ENCODE results near the gene S100PBP. TPM values are rescaled to one million over a fixed set of nuclear protein-coding genes. Genes with fewer than 3 reads are reported as not detected.

The S100PBP gene
- 59.8 TPM for total RNA-seq

GRCh38 chr1:32817159-32817814 lies at the start of gene S100PBP, which contains the start of gene YARS1:
Gene S100PBP, plus strand, starts transcription at chr1:32817653. Its CDS starts 8,447 bp downstream, at chr1:32826100.
Gene YARS1, minus strand, starts transcription at chr1:32817358. Its CDS starts 114 bp downstream, at chr1:32817244.
- peak; percentile 99 for DNase-seq (ENCODE audit: low spot score)
- intact Hi-C loops (cut with DNase I): no loop called here
- peak; percentile 99 for ATAC-seq

GRCh38 chr1:32768110-32768850 lies 49.2 kb upstream of the S100PBP start:
- ATAC-seq (peak; percentile 72), DNase-seq (ENCODE audit: low spot score) (no peak)
- intact Hi-C loops (cut with DNase I): no loop called here

DNA sequence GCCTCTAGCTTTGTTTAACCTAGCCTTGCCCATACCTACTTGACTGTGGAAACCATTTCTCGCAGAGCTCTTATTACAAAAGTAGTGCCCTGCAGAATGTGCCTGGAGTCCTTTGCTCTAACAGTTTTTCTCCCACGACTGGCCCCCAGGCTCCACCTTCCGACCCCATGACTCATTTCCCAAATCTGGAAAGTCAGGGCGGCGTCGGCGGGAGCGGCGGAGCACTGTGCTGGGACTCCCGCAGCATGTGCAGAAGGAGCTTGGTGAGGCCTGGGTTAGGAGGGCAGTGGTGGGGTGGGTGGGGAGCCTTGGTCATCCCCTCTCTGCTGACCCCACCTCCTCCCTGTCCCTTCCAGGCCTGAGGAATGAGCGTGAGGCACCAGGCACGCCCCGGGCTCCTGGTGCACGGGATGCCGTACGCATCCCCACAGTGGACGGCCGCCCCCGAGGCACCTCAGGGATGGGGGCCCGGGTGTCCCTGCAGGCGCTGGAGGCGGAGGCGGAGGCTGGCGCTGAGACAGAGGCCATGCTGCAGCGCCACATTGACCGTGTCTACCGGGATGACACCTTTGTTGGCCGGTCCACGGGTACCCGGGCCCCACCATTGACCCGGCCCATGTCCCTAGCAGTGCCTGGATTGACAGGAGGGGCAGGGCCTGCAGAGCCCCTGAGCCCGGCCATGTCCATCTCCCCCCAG lies 47.8 kb upstream of the S100PBP start:
- peak; percentile 66 for DNase-seq (ENCODE audit: low spot score)
- intact Hi-C loops (cut with DNase I): loop anchor here (5.0 to 10.0 kb wide), 2 partner anchors 57 to 1285 kb away; no protein-coding TSS in a partner anchor
- ATAC-seq: peak; percentile 24

DNA sequence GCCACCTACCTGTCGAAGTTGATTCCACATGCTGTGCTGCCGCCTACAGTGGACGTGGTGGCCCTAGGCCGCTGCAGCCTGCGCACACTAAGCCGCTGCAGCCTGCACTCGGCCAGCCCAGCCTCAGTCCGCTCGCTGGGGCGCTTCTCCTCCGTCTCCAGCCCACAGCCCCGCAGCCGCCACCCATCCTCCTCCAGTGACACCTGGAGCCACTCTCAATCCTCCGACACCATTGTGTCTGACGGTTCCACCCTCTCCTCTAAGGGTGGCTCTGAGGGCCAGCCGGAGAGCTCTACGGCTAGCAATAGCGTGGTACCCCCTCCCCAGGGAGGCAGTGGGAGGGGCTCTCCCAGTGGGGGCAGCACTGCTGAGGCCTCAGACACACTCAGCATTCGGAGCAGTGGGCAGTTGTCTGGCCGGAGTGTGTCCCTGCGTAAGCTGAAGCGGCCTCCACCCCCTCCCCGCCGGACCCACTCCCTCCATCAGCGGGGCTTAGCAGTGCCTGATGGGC lies 47.2 kb upstream of the S100PBP start:
- DNase-seq (ENCODE audit: low spot score) (no peak), ATAC-seq (no peak)
- intact Hi-C loops (cut with DNase I): loop anchor here (5.0 to 10.0 kb wide), 2 partner anchors 58 to 1285 kb away; no protein-coding TSS in a partner anchor

DNA sequence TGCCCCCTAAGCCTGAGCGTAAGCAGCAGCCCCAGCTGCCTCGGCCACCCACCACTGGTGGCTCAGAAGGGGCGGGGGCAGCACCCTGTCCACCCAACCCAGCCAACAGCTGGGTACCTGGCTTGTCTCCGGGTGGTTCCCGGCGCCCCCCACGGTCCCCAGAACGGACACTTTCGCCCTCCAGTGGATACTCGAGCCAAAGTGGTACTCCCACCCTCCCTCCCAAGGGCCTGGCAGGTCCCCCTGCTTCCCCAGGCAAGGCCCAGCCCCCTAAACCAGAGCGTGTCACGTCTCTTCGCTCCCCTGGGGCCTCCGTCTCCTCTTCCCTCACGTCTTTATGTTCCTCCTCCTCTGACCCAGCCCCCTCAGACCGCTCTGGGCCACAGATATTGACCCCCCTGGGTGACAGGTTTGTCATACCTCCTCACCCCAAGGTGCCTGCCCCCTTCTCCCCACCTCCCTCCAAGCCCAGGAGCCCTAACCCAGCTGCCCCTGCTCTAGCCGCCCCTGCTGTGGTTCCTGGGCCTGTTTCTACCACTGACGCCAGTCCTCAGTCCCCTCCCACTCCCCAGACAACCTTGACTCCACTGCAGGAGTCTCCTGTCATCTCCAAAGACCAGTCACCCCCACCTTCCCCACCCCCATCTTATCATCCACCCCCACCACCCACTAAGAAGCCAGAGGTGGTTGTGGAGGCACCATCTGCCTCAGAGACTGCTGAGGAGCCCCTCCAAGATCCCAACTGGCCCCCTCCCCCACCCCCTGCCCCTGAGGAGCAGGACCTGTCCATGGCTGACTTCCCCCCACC lies 46.5 kb upstream of the S100PBP start:
- intact Hi-C loops (cut with DNase I): loop anchor here (5.0 to 10.0 kb wide), 2 partner anchors 59 to 1284 kb away; no protein-coding TSS in a partner anchor
- no peak for ATAC-seq
- DNase-seq (ENCODE audit: low spot score): no peak

DNA sequence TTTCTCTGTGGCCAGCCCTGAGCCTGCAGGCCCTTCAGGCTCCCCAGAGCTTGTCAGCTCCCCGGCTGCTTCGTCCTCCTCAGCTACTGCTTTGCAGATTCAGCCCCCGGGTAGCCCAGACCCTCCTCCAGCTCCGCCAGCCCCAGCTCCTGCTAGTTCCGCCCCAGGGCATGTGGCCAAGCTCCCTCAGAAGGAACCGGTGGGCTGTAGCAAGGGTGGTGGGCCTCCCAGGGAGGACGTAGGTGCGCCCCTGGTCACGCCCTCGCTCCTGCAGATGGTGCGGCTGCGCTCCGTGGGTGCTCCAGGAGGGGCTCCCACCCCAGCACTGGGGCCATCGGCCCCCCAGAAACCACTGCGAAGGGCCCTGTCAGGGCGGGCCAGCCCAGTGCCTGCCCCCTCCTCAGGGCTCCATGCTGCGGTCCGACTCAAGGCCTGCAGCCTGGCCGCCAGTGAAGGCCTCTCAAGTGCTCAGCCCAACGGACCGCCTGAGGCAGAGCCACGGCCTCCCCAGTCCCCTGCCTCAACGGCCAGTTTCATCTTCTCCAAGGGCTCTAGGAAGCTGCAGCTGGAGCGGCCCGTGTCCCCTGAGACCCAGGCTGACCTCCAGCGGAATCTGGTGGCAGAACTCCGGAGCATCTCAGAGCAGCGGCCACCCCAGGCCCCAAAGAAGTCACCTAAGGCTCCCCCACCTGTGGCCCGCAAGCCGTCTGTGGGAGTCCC lies 45.7 kb upstream of the S100PBP start:
- ATAC-seq (no peak), DNase-seq (ENCODE audit: low spot score) (no peak)
- intact Hi-C loops (cut with DNase I): loop anchor here (5.0 to 10.0 kb wide), 2 partner anchors 59 to 1283 kb away; no protein-coding TSS in a partner anchor

- intact Hi-C loops (cut with DNase I): loop anchor here (5.0 to 10.0 kb wide), 2 partner anchors 60 to 1282 kb away; no protein-coding TSS in a partner anchor
- DNase-seq (ENCODE audit: low spot score) (no peak), ATAC-seq (no peak)
Measured at GRCh38 chr1:32772281-32773017, 45.0 kb upstream of the S100PBP start.

DNA sequence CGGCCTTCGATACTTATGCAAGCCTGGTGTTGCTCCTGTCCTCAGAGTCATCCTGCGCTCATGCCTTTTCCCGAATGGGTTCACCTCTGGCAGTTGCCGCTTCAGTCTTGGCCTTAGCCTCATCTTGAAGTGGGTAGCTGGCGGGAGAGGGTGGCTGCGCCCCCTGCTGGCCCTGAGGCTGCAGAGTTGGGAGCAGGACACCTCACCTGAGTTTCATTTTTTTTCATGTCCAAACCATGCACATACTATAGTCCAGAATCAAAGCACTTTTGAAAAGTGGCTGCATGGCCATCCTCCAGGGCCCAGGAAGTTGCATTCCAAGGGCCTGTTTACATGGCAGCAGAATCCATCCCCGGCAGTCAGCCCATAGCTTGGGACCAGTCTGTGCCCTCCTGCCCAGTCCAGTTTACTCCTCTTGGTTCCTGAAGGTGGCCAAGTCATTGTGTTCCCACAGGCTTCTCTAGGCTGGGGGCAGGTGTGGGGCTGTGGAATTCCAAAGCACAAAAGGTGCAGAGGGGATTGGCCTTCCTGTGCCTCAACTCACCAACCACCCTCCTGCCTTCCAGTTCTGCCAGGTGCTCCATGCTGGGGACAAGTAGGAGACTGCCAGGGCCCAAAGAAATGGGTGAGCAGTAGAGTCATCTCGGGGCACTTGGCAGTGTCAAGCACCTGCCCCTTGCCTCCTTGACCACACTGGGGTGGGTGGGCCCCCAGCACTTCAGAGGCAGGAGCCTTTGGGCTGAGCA lies 44.3 kb upstream of the S100PBP start:
- DNase-seq (ENCODE audit: low spot score) (peak; percentile 89), ATAC-seq (peak; percentile 81)
- intact Hi-C loops (cut with DNase I): loop anchor here (5.0 to 10.0 kb wide), 2 partner anchors 61 to 1282 kb away; no protein-coding TSS in a partner anchor

GRCh38 chr1:32773764-32774463 lies 43.5 kb upstream of the S100PBP start:
- DNase-seq (ENCODE audit: low spot score): no peak
- intact Hi-C loops (cut with DNase I): loop anchor here (5.0 to 10.0 kb wide), 2 partner anchors 62 to 1281 kb away; no protein-coding TSS in a partner anchor
- no peak for ATAC-seq

- no peak for ATAC-seq
- no peak for DNase-seq (ENCODE audit: low spot score)
- intact Hi-C loops (cut with DNase I): loop anchor here (5.0 to 10.0 kb wide), 2 partner anchors 62 to 1280 kb away; no protein-coding TSS in a partner anchor
Measured at GRCh38 chr1:32774464-32774808, 43.0 kb upstream of the S100PBP start.

- intact Hi-C loops (cut with DNase I): loop anchor here (5.0 to 10.0 kb wide), 2 partner anchors 63 to 1280 kb away; no protein-coding TSS in a partner anchor
- no peak for ATAC-seq
- DNase-seq (ENCODE audit: low spot score): no peak
Measured at GRCh38 chr1:32774950-32775634, 42.4 kb upstream of the S100PBP start.

GRCh38 chr1:32775640-32776337 lies 41.7 kb upstream of the S100PBP start:
- ATAC-seq: no peak
- intact Hi-C loops (cut with DNase I): loop anchor here (10.0 kb wide), 1 partner anchor 1279 kb away; no protein-coding TSS in a partner anchor
- DNase-seq (ENCODE audit: low spot score): no peak

DNA sequence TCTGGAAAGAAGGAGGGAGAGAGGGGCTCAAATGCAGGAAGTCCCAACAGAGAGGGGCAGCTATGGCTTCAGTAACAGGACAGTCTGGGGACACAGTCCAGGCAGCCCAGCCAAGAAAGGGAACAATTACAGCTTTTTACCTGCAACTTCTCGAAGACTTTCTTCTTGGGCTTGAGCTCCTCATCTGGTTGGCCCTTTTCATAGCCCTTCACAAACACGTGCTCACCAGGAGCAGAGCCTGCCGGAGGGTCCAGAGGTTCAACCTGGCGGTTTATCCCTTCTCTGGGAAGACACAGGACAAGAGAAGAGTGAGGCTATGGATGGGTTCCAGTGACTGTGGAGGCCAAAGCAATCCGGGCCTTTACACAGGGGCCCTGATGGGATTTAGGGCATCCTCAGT lies 38.2 kb upstream of the S100PBP start:
- ATAC-seq: no peak
- no peak for DNase-seq (ENCODE audit: low spot score)
- intact Hi-C loops (cut with DNase I): loop anchor here (10.0 kb wide), 1 partner anchor 1276 kb away; no protein-coding TSS in a partner anchor

DNA sequence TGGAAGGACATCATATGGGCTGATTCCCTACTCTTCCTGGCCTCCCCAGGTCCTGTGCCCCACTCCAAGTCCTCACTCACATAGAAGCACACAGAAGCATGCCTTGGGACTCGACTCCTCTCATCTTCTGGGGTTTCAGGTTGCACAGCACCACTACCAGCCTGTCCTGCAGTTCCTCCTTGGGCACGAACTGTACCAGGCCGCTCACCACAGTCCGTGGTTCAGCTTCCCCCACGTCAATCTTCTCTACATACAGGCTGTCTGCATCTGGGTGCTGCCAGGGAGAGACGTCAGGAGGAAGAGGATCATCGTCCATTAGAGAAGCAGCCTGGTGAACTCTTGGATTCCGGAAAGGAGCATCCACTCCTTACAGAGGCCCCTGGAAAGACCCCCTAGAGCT lies 37.4 kb upstream of the S100PBP start:
- intact Hi-C loops (cut with DNase I): no loop called here
- no peak for ATAC-seq
- DNase-seq (ENCODE audit: low spot score): no peak
